DOHH2 (cell line): Measurements from ENCODE around the gene CROCC.

ENCODE experiments used
- EZH2phosphoT487 ChIP-seq: fragments of 200-600 bp; sonication (generic); IDR thresholded peaks from 2 replicates; pipeline ENCODE4 v1.6.1; 2017; ENCODE audit warnings: borderline replicate concordance, mild to moderate bottlenecking, antibody characterized with exemption, low read length, moderate library complexity, mixed read lengths
- TF ChIP-seq, protein P1 (sequence below): fragments of 200-600 bp; sonication (generic); IDR thresholded peaks from one replicate; pipeline ENCODE4 v1.5.1; 2014; ENCODE audit warnings: antibody characterized with exemption, mild to moderate bottlenecking, low read depth, low read length; ENCODE audit not compliant: poor library complexity, severe bottlenecking

DNA sequence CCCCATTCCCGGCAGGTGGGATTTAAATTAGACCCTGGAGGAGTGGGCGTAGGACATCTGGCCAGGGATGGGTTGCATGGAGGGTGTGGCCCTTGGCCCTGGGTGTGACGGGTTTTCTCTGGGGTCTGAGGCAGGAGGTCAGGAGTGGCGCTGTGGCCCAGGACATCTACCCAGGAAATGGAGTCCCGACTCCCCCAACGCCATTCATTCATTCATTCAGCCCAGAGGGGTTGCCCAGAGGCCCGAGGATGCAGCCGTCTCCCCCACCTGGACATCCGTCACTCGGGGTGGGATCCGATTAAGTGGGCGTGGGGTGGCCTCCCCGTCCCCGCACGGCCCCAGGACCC lies 89.3 kb downstream of the CROCC start:
- TF ChIP-seq, protein P1, sequence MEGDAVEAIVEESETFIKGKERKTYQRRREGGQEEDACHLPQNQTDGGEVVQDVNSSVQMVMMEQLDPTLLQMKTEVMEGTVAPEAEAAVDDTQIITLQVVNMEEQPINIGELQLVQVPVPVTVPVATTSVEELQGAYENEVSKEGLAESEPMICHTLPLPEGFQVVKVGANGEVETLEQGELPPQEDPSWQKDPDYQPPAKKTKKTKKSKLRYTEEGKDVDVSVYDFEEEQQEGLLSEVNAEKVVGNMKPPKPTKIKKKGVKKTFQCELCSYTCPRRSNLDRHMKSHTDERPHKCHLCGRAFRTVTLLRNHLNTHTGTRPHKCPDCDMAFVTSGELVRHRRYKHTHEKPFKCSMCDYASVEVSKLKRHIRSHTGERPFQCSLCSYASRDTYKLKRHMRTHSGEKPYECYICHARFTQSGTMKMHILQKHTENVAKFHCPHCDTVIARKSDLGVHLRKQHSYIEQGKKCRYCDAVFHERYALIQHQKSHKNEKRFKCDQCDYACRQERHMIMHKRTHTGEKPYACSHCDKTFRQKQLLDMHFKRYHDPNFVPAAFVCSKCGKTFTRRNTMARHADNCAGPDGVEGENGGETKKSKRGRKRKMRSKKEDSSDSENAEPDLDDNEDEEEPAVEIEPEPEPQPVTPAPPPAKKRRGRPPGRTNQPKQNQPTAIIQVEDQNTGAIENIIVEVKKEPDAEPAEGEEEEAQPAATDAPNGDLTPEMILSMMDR: no peak
- TF ChIP-seq EZH2phosphoT487: no peak
